GM13977 (cell line): ENCODE measurements around the gene POLR1D.

ENCODE experiments used
- DNase-seq: peaks from one replicate; pipeline ENCODE4 v3.0.0; 2012; ENCODE audit warnings: low spot score
- CTCF ChIP-seq: IDR thresholded peaks from 2 replicates; pipeline ENCODE4 v1.5.1; 2012; ENCODE audit warnings: mild to moderate bottlenecking, control low read depth; ENCODE audit not compliant: insufficient read depth; ENCODE audit errors: extremely low read depth, missing control alignments
- in situ Hi-C: fragments of 300-500 bp; cut with MboI; formaldehyde crosslinking; loops from one replicate; pipeline ENCODE4 v1.12.0; 2022; ENCODE audit warnings: low sequenced_read_pairs, low pct_unique_long_range_greater_than_20kb, mixed read lengths, inconsistent platforms; ENCODE audit not compliant: unreplicated experiment

POLR1D gene

GRCh38 chr13:27659145-27659865 is 37.6 kb downstream of the POLR1D start:
- no peak for DNase-seq
- no peak for TF ChIP-seq CTCF
- in situ Hi-C loops = no loop called here

- no peak for DNase-seq
- TF ChIP-seq CTCF = no peak
- in situ Hi-C loops = no loop called here
Observed at GRCh38 chr13:27660511-27660910, 38.8 kb downstream of the POLR1D start.

GRCh38 chr13:27661017-27661416 is 39.3 kb downstream of the POLR1D start:
- no peak for DNase-seq
- TF ChIP-seq CTCF = no peak
- in situ Hi-C loops = no loop called here

GRCh38 chr13:27662738-27663470 is 41.2 kb downstream of the POLR1D start:
- TF ChIP-seq CTCF = no peak
- in situ Hi-C loops = no loop called here
- DNase-seq = no peak

GRCh38 chr13:27663947-27664346 is 42.3 kb downstream of the POLR1D start:
- in situ Hi-C loops = no loop called here
- no peak for TF ChIP-seq CTCF
- no peak for DNase-seq

GRCh38 chr13:27665333-27665732 is 43.6 kb downstream of the POLR1D start:
- in situ Hi-C loops = no loop called here
- no peak for TF ChIP-seq CTCF
- DNase-seq = no peak
